DMS153 (cell line): ENCODE data around the gene LDB2.

ENCODE experiments used
- DNase-seq: peaks from one replicate; lab custom pipeline; 2025; lab: John Stamatoyannopoulos, UW

The LDB2 gene

DNA sequence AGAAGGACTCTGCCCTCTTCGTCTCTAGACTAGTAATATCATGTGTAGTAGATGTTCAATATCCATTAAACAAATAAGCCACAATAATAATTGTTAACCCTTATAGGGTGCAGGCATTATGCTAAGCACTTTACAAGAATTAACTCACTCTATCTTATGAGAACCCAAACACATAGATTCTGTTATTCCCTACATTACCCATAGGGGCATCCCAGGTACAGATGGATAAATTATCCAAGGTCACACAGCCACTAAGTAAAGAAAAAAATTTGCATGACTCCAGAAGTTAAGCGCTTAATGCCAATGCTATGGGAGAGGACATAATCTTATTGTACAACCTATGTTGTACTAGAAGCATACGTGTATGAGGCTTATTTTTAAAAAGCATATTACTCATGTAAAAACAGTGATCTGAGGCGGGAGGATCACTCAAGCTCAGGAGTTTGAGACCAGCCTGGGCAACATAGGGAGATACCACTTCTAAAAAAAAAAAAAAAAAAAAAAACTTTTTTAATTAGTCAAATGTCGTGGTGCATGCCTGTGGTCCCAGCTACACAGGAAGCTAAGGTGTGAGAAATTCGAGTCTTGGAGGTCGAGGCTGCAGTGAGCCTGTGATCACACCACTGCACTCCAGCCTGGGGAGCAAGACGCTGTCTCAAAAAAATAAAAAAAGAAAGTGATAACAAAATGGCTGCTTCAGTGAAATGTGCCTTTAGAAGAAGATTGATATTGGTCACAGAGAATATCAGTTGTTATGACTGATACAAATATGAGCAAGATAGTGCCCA, 13.6 kb downstream of the LDB2 start:
- DNase-seq: no peak

DNA sequence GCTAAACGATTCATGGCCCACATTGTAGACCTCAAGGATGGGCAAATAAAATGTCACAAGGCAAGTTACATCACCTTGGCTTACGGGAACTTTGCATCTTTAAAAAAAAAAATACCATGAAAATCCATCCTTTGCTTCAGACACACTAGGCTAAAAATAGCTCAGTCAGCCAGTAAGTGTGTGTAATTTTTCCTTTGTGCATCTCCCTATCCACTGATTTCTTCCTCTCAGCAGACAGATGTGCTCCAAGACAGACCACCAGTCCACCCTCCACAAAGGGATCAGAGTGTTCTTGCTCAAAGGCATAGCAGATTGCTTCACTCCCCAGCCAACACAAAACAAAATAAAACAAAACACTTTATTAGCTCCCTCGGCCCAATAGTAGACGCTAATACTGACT, 14.6 kb downstream of the LDB2 start:
- no peak for DNase-seq

DNA sequence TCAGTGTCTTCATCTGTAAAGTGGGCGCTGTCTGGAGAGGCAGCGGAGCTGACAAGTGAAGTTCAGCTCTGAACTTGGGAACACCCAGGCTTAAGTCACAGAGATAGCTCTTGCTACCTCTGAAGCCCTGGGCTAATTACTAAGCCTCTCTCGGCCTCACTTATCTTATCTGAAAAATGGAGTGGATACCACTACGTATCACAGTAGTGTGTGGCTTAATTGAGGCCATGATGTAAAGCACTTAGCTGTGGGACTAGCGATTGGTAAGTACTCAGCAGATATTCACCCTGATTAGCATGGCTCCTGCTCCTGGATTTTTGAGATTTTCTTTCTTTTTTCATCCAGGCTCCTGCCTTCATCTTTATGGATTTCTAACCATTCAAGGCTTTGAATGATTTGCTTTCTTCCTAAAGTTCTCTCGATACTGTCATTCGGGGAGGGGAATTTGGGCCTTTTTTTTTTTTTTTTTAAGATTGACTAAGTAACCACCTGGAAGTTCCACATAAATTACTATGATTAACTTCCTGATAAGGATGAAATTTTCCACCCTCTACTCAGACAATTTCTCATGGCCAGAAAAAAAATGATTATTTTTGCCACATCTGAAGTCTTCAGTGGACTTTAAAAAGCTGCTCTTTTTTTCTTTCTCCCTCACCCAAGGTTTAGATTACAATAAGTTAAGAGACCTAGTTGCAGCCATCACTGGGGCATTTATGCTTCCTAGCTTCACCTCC, 17.1 kb downstream of the LDB2 start:
- DNase-seq: no peak

DNA sequence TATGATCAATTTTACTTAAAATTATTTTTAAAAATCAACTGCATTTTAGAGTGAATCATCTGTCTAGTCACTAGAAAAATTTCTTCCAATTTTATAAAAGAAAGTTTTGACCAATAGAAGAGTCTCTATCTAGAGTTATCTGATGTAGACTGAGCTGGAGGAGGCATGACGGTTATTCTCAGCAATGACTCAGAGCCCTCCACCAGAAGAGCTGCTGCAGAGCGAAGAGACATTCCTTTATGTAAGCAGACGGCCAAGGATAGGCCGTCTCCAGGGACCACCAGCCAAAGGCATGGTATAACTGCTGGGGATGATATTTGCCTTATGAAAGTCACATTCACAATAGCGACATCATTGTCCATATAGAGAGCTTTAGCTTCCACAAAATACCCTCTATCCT, 23.0 kb downstream of the LDB2 start:
- DNase-seq: no peak

DNA sequence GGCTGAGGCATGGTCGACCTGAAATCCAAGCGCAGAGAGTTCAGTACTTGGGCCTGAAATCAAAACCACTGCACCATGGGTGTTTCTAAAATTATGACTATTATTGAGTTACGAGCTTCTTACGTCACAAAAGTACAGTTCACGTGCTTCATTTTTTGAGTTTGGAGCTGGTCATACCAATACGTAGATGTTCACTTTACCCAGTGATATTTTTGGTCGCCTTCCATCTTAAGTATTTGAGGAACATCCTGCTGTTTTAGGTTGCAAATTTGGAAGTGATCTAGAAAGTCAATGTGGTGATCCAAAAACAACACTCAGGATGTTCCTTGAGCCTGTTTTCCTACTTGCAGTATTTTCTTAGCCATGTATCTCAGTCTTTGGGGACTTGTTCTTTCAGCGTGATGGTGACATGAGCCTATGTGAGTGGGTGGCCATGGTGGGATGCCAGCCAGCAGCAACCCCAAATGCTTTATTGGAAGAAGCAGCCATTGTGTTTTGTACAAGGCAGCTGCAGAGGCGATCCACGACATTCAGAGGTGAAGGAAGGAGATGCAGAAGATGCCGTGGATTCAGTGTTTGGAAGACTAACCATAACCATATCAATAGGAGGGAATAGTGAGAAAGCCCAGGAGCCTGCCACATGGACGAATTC, 28.7 kb downstream of the LDB2 start:
- DNase-seq: no peak

DNA sequence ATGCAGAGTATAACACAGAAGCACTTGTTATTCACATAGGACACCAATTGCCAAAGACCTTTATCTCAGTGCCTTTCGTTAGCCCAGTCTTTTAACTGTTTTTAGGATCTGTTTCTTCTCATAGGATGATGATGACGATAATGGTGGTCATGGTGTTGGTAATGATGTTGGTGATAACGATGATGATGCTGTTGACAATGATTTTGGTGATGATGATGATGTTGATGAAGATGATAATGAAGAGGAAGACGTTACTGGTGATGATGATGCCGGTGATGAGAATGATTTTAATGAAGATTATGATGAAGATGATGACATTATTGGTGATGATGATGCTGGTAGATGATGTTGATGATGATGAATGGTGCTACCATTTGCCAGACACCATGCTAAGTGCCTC, 29.8 kb downstream of the LDB2 start:
- DNase-seq: no peak

DNA sequence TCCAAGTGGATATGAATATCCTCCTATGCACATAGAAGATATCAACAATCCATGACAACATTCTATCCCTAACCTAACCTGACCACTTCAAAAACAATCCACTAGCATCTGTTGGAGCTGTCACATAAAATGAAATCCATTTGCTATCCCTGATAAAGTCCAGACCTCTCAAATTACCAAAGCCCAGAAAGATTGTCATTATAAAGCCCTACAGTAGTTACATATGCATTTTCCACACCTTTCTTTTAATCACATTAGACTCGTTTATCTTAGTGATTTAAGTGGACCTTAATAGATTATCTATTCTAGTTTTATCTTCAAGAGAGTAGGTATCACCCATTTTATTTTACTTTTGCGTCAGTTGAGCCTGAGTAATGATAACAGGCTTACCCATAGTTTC, 30.6 kb downstream of the LDB2 start:
- no peak for DNase-seq

DNA sequence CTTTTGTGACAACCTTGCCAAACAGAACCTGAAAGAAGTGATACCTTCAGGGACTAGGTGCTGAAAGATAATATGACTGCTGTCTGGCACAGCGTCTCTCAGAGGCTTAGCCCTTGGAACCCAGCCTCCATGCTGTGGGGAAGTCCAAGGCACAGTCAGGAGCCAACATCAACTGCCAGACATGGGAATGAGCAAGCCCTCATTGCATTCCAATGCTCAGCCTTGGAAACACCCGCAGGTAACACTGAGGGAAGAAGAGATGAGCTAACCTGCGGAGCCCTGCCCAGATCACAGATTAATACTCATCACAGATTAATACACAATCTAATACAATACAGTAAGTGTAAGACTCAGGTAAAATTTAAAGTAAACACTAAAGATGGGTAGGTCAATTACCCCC, 31.5 kb downstream of the LDB2 start:
- no peak for DNase-seq

DNA sequence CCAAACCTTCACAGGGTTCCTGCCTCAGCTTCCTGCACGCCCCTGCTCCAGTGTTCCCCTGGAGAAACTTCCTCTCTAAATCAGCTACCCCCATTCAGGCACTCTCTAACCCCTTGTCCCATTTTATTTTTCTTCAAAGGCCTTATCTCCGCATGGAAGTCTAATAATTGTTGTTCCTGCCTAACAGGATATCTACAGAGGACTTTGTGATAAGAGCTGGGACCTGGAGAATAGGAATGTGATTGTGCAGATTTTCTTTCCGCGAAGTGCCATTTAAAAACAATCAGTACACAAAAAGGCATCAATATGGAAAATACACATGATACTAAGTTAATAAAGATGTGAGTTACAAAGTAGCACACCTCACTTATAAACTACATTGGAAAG, 32.6 kb downstream of the LDB2 start:
- DNase-seq: no peak

DNA sequence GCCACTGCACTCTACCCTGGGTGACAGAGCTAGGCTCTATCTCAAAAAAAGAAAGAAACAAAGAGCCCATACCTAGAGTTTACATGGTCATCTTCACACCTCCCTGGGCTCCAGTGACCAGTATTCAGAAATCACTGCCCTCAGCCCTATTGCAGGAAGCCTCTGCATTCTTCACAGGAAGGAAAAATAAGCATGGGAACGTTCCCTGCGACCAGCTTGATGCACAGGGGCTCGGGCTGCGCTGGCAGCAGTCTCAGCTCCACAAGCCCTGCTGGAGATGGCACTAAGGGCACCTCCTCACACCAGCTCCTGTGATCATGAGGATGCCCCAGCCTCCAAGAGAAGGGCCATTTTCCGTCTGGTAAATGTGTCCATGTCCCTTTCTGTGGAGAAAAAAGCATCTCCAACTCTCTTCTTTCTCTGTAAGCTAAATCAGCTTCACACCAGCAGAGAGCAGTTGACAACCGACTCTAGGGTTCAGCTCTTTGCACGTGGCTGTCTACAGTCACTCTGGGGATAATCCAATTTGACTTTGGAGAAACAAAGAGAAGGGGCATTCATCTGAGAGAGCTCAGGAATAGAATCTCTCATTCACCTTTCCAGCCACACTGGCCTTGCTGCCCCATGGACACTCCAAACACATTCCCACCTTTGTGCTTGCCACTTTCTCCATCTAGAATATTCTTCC, 33.1 kb downstream of the LDB2 start:
- no peak for DNase-seq

DNA sequence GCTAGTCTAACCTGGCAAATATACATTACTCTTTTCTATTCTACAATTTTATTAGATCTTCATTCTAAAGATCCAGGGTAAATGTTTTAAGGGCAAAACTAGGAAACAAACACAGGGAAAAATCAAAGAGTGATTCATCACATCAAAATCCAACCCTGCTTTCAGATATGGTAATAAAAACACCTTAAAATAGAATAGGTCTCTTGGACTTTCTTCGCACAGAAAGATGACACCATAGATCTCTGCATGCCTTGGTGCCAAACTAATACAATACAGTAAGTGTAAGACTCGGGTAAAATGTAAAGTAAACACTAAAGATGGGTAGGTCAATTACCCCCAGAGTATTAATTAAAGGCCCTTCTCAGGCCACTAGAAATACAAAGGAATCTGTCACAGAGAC, 34.2 kb downstream of the LDB2 start:
- no peak for DNase-seq

DNA sequence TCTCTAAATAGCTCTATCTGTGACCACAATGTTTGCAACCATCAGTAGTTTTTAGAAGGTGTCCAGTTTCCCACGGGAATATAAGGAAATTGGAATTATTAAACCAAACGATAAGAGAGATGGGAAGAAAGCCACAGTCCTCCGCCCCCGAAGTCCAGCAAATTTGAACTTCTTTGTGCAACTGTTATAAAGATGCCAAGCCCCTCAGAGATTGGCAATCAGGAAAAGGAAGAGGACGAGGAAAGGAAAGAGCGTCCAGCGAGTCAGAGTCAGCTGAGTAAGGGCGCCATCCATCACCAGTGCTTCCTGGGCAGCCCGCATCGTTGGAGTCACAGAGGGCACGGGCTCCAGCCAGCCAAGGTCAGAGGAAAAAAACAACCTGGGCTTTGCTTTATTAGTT, 35.7 kb downstream of the LDB2 start:
- DNase-seq: no peak

DNA sequence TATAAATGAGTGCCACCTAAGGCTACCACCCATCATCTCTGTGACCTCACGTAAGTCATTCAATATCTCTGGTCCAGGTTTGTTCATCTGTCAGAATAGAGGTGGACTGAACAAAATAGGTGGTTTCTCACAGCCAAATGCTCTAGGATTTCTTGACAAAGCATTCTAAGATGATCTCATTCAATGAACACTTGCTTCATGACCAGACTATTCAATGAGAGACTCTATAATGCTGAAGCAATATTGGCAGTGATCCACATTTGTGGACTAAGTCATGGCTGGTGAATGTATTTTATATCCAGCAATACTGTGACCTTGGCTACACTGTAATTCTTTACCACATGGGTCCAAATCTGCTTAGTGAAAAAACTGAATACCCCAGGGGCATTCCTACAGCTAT, 37.9 kb downstream of the LDB2 start:
- no peak for DNase-seq

DNA sequence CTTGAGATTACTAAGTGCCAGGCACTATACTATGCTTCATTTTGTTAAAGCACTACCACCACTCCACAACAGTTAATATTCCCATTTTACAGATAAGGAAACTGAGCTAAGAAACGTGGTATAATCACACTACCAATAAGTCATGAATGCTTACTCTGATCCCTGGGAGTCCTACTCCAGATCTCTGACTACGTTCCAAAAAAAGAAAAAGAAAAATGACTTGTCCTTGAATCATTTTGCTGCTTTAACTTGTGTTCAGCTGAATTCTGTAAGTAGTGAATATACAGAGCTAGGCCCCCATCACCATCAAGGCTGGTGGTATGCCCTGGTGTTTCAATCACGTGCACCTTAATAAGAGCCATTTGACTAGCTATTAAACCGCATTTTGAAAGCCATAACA, 39.4 kb downstream of the LDB2 start:
- DNase-seq: no peak

DNA sequence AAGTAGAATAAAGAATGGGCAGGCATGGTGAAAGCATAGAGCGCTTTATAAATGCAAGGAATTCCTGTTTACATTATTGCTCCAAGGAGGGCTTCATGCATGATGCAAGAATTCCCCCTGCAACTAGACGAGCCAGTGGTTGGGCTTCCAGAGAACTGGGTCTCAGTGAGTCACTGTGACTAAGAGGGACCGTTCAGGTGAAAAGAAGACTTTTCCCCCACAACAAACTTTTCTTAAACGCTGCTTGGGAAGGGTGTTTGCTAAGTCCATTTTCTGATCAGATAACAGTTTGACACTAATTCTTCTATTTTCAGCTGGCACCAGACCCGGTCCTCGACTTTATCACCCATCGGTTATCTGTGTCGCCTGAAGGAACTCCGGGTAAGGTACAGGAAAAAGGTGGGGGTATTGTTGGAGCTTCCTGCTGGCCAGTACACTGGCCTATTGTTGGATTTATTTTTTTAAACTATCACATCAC, 40.1 kb downstream of the LDB2 start:
- DNase-seq: no peak

DNA sequence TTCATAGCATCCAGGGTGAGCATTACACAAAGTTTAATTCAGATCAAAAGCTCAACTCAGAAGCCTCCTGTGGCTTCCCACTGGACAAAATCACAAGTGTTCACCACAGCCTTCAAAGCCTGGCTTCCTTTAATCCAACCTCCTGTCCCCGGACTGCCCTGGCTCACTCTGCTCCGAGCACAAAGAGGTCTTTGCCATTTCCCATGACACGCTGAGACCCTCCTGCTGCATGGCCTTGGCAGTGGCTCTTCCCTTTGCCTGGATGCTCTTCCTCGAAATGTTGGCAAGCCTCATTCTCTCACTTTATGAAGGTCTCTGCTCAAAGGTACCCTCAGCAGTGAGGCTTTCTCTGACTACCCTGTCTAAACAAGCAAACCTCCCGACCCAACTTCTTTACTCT, 41.0 kb downstream of the LDB2 start:
- DNase-seq: no peak

DNA sequence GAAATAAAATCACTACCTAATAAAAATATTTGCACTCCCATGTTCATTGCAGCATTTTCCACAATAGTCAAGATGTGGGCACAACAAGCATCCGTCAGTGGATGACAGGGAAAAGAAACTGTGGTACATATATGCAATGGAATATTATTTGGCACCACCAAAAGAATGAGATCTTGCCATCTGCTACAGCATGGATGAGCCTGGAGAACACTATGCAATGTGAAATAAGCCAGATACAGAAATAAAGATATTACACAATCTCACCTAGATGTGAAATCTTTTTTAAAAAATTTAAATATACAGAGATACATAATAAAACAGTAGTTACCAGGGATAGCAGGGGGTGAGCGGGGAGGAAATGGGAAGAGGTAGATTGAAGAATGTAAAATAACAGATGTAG, 44.8 kb downstream of the LDB2 start:
- DNase-seq: no peak

DNA sequence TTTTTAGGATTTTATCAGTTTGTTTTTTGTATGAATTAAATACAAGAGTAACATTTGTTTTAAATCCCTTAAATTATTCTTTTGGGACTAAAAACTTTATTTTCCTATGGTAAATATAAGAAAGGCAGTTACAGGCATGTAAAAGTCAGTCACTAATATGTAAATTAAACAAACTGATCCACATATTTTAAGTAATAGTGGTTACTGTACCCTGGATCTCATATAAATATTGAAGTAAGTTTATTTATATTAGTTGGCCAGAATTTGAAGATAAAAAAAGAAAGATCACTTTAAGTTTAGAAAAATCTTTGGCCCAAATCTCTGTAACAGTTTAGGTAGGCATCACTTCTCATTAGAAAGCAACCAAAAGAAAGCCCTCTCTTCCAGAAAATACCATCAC, 45.8 kb downstream of the LDB2 start:
- DNase-seq: no peak

DNA sequence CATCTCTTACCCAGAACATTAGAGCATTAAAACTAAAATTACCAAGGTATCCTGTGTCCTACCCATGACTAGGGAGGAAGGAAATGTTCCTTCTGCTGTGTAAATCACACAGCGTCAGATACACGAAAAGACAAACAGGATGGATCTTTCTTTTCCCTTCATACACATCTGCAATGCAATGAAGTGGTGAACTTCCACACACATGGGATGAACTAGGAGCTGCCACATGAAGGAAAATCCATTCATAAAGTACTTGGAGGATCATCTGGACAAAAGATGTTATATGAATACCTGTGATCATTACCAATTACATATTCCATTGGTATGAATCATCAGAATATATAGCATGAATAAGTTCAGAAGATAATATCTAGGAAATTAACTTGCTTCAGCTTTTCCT, 46.2 kb downstream of the LDB2 start:
- no peak for DNase-seq

DNA sequence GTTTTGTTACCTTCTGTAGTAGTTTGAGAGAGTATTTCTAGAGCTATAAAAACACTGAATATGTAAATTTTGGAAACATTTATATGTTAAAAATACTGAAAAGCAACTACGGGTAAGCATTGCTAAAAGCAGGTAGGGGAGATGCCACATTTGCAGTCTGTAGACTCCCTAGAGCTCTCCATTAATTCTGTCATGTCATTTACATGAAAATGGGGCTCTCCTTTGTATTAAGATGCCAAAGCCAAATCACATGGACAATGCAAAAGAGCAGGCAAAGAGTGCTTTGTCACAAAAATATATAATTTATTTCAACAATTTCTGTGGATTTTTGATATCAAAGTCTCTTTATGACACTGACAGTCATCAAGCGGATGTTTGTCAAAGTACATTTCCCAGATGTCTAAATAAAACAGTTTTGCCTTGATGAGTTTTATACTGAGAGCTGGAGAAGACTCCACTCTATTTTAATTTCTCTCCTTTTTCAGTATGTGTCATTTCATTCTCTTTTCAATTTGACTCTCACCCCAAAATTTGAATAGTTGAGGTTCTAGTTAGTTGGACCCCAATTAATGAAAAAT, 51.8 kb downstream of the LDB2 start:
- no peak for DNase-seq

DNA sequence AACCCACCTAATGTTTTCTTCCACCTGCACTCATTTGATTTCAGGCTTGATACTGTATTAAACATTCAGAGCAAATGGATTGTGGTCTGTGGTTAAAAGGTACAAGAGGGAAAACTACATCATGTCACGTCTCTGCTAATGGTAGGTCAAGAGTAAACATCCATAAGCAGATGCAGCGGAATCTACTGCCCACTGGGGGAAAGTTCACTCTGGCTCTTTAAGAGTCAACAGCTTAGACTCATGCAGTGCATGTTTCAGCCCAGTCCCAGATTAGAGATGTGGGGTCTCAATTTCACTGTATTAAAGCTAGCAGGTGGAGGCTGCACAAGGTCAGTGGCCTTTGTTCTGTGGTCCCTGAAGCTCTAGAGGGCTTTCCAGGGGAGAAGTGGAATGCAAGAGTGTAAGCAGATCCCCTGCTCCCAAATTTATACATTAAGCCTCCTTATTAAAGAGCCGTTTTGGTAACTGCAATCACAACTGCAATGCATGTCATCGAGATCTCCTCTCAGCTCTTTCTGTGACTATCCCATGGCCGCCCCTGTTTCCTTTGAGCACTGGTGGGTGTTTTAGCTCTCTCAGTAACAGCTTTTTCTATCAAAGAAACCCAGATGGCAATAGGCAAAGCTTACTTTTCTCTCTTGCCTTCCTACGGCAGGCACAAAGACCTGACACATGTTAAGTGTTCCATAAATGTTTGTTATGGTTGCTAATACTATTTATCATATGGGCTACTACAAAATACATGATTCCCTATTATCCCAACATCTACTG, 53.4 kb downstream of the LDB2 start:
- DNase-seq: no peak
